ENCODE measurements around the gene KRTAP5-6. TPM values are rescaled to one million over a fixed set of nuclear protein-coding genes. Genes with fewer than 3 reads are reported as not detected.

The KRTAP5-6 gene
- total RNA-seq, 4 donors from 2014 or later: not detected

DNA sequence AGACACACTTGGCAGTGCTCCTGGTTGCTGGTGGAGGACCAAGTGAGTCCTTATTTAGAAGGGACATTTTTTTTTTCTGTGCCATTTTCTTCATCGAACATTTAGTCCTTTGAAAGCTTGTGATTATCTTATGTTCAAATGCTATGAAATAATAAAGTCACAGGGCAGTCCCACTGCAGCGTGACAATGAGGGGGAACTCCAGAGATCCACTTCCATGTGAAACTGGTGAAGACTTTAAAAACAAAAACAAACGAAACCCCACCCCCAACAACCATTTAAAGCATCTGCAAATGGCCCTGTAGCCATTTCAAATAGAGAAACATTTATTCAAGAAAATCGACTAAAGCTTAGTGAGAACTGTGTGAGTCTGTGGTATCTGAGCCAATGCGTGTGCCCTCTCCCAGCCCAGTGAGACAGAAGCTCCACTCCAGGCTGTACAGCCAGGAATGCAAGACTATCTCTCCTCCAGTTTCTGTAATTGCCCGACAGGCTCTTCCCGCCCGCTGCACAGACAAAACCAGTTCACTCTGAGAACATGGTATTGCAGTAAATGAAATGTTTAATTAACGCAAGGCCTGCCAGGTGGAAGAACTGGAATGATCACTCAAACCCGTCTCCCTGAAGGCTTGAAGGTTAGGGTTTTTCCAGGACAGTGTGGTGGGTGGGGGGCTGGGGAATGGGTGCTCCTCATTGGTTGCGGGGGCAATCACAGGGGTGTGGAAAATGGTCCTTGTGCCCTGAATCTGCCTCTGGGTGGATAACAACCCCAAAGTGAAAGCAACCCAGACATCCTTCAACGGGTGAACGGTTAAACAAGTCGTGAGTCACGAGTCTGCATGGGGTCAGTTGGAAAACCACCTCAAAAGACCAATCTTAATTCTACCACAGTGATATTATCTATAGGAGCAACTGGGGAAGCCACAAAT lies 8.4 kb downstream of the KRTAP5-6 start:
- Histone ChIP-seq H3K9me3 (no peaks in the 10 kb centered on the region), H3K4me3 (no peak overlapping the region), H3K27me3 (no peaks in the 10 kb centered on the region), H3K4me1 (no peaks in the 10 kb centered on the region), H3K27ac (no peak overlapping the region), H3K36me3 (no peaks in the 10 kb centered on the region)
- intact Hi-C loops (cut with DNase I; ENCODE audit: low total_unique reads): no loop called here
- no peak for DNase-seq
- TF ChIP-seq, protein P1, sequence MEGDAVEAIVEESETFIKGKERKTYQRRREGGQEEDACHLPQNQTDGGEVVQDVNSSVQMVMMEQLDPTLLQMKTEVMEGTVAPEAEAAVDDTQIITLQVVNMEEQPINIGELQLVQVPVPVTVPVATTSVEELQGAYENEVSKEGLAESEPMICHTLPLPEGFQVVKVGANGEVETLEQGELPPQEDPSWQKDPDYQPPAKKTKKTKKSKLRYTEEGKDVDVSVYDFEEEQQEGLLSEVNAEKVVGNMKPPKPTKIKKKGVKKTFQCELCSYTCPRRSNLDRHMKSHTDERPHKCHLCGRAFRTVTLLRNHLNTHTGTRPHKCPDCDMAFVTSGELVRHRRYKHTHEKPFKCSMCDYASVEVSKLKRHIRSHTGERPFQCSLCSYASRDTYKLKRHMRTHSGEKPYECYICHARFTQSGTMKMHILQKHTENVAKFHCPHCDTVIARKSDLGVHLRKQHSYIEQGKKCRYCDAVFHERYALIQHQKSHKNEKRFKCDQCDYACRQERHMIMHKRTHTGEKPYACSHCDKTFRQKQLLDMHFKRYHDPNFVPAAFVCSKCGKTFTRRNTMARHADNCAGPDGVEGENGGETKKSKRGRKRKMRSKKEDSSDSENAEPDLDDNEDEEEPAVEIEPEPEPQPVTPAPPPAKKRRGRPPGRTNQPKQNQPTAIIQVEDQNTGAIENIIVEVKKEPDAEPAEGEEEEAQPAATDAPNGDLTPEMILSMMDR (IDR thresholded peaks at IDR 0.05): no peak
- TF ChIP-seq POLR2A (IDR thresholded peaks at IDR 0.05): no peak

DNA sequence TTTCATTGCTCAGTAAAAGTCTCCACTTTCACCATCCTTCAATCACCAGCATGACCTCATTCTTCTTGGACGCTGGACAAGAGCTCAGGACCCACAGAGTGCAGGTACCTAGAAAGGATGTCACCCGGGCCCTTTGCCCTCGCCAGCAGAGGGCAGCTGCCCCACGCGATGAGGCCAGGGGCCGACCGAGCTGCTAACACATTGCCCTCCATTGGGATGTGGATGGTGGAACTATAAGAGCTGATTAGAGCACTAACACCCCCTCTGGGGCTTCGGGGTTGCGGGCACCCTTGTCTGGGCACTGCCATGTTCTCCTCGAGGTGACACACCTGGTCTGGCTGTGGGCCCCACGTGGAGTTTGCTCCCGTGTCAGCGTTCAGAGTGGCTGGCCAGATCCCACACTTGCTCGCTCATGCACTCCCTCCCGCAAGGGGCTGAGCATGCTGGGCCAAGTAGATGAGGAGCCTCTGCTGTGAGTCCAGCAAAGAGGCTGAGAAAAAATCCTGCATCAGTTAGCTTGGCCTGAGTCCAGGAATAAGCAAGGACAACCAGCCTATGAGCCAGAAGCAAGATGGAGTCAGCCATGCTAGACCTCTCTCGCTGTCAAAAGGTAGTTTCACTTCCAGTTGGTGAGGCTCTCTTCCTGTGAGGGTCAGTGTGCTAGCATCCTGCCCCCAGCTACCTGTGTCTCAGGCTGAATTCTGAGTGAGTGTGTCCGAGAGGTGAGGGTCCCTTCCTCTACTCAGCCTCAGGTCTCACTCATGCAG lies 9.8 kb downstream of the KRTAP5-6 start:
- intact Hi-C loops (cut with DNase I; ENCODE audit: low total_unique reads): no loop called here

DNA sequence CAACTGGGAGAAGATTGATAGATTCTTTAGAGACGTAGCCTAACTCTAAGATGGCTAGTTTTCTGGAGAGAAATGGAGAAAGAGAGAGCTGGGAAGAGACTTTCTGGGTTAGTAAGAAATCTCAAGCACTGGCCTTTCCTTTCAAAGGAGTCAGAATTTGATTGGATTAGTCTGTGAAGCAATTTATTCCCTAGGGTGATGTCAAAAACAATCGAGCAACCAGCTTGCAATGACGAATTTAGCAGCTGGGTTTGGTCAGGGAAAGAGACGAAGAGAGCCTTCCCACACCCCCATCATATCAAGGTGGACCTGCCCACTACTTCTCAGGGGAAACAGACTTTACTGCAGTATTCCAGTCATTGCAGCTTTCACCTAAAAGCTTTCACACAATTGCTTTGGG lies 10.8 kb downstream of the KRTAP5-6 start:
- no peak overlapping the region for H3K4me3 ChIP-seq
- DNase-seq: no peak
- no peak overlapping the region for H3K27ac ChIP-seq
- no peaks in the 10 kb centered on the region for H3K27me3 ChIP-seq
- H3K36me3 ChIP-seq: no peaks in the 10 kb centered on the region
- no peak for TF ChIP-seq POLR2A (IDR thresholded peaks at IDR 0.05)
- TF ChIP-seq, protein P1 (IDR thresholded peaks at IDR 0.05): no peak
- intact Hi-C loops (cut with DNase I; ENCODE audit: low total_unique reads): no loop called here
- H3K4me1 ChIP-seq: no peaks in the 10 kb centered on the region
- H3K9me3 ChIP-seq: no peaks in the 10 kb centered on the region

More for the DNA sequence above, 9.8 kb downstream of the KRTAP5-6 start:
- DNase-seq: no peak
- Histone ChIP-seq H3K36me3 (no peaks in the 10 kb centered on the region), H3K9me3 (no peaks in the 10 kb centered on the region), H3K27ac (no peak overlapping the region), H3K4me1 (no peaks in the 10 kb centered on the region), H3K4me3 (no peak overlapping the region), H3K27me3 (no peaks in the 10 kb centered on the region)
- TF ChIP-seq, protein P1 (IDR thresholded peaks at IDR 0.05): peak in 1 of 4 experiments; percentile 4
- TF ChIP-seq POLR2A (IDR thresholded peaks at IDR 0.05): no peak

- H3K27me3 ChIP-seq: no peaks in the 10 kb centered on the region
- H3K27ac ChIP-seq: no peak overlapping the region
- H3K9me3 ChIP-seq: no peaks in the 10 kb centered on the region
- no peak overlapping the region for H3K4me3 ChIP-seq
- H3K4me1 ChIP-seq: no peaks in the 10 kb centered on the region
- no peaks in the 10 kb centered on the region for H3K36me3 ChIP-seq
- intact Hi-C loops (cut with DNase I; ENCODE audit: low total_unique reads): no loop called here
- DNase-seq: no peak
- TF ChIP-seq, protein P1 (IDR thresholded peaks at IDR 0.05): no peak
- TF ChIP-seq POLR2A (IDR thresholded peaks at IDR 0.05): no peak
These were observed 11.7 kb downstream of the KRTAP5-6 start for GRCh38 chr11:1708716-1709115.

Data from uterus (tissue), 4 donors.